Measurements from ENCODE around the gene ANKRD63.

GRCh38 chr15:40247406-40247971 lies 35.4 kb downstream of the ANKRD63 start:
- TF ChIP-seq, protein P1, sequence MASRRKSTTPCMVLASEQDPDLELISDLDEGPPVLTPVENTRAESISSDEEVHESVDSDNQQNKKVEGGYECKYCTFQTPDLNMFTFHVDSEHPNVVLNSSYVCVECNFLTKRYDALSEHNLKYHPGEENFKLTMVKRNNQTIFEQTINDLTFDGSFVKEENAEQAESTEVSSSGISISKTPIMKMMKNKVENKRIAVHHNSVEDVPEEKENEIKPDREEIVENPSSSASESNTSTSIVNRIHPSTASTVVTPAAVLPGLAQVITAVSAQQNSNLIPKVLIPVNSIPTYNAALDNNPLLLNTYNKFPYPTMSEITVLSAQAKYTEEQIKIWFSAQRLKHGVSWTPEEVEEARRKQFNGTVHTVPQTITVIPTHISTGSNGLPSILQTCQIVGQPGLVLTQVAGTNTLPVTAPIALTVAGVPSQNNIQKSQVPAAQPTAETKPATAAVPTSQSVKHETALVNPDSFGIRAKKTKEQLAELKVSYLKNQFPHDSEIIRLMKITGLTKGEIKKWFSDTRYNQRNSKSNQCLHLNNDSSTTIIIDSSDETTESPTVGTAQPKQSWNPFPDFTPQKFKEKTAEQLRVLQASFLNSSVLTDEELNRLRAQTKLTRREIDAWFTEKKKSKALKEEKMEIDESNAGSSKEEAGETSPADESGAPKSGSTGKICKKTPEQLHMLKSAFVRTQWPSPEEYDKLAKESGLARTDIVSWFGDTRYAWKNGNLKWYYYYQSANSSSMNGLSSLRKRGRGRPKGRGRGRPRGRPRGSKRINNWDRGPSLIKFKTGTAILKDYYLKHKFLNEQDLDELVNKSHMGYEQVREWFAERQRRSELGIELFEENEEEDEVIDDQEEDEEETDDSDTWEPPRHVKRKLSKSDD (conservative IDR thresholded peaks at IDR 0.05; ENCODE audit: low read length): no peak
- no peak for TF ChIP-seq BRF2 (IDR thresholded peaks at IDR 0.05; ENCODE audit: borderline replicate concordance, insufficient read depth, insufficient read length)

Data from K562 (cell line).